ENCODE measurements around the gene MPRIP.
"Not testable (repeated sequence)": the region's sequence is repeated elsewhere in the genome, so short reads cannot be mapped to it uniquely, and the experiment has no call there.

MPRIP gene

GRCh38 chr17:17013828-17014747 is 28.2 kb upstream of the MPRIP start:
- DNase-seq = not testable (repeated sequence)

GRCh38 chr17:17014748-17015124 is 27.5 kb upstream of the MPRIP start:
- peak; percentile 6 for DNase-seq

DNA sequence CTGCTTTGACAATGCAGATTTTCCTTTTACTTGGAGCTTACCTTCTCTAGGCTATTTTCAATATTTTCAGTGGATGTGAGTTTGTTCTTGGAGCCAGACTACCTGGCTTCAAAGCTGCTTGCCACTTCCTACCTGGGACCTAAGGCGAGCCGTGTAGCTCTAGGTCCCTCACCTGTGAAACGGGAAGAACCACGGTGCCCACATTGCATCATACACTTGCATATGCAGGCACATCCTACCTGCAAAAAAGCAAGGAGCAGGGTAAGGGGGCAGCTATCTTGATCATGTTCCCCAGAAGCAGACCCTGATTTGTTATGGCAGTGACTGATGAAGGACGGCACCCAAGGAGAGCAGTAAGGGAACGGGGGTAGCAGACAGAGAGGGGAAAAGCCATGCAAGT is 27.0 kb upstream of the MPRIP start:
- DNase-seq = no peak

DNA sequence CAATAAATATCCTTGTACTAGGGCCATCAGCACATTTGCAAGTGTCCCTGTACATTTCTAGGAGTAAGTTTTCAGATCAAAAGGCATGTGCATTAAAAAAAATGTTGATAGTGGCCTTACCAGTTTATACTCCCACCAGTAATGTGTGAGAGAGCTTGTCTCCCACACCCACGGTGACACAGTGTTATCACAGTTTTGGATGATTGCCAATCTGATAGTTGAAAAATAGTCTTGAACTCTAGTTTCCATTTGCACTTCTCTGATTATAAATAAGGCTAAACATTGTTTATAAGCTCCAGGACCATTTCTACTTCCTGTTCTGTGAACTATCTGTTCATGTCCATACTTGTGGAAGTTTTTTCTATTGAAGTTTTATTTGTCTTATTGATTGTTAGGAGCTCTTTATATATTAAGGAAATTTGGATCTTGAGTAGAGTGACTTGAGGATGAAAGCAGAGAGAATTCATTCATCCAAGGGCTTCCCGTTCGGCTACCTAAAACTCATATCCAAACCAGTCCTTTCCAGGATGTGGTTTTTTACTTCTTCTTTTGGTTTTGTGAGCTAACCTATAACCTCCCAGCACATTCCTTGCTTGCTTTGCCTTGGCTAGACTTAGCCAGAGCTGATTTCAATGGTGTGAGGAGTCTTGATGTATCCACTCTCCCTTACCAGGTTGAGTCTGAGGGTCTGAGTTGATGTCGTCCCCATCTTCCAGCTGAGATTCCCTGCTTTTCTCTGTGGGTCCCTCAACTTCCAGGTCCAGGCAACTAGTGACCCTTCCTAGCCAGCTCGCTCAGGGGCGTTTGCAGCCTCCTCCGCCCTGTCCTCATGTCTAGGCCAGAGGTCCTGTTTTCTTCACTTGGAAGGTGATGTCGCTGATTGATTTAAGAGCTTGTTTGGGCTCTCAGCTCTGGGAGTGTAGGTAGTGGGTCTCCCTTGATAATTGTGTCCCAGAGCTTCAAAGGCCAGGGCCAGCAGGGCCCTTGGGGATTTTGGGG is 25.8 kb upstream of the MPRIP start:
- not testable (repeated sequence) for DNase-seq

- DNase-seq = no peak
These were observed 24.8 kb upstream of the MPRIP start for GRCh38 chr17:17017343-17018014.

DNA sequence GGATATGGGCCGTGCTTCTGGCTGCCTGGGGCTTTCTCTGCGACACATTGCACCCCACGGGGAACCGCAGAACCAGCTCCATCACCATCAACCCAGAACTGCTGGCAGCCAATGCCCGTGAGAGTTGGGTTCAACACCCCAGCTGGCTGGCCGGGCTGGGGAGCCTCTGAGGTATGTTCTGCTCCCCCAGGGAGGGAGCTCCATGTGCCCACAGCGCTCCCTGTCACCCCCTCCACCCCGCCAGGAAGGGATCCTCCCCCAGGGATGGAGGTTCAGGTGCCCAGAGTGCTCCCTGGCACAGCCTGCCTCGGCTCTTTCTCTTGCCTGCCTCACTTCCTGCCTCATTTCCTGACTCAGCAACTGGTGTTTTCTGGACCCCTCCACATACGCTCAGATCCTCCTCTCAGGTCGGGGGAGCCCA is 24.2 kb upstream of the MPRIP start:
- peak; percentile 23 for DNase-seq

GRCh38 chr17:17018612-17019429 is 23.4 kb upstream of the MPRIP start:
- no peak for DNase-seq

DNA sequence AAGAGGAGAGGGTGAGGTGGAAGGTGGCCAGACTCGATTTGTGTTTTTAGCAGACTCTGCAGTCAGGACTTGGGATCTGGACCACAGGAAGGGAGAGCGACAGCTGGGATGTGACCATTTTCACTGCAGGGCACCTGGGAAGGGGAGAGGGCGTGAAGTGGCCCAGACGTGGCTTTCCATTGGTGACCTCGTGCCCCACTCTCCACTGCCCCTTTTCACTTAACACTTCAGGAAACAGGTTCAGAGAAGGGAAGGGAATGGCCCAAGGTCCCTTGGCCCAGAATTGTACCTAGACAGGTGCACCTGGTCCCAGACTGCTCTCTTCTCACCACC is 22.9 kb upstream of the MPRIP start:
- no peak for DNase-seq

DNA sequence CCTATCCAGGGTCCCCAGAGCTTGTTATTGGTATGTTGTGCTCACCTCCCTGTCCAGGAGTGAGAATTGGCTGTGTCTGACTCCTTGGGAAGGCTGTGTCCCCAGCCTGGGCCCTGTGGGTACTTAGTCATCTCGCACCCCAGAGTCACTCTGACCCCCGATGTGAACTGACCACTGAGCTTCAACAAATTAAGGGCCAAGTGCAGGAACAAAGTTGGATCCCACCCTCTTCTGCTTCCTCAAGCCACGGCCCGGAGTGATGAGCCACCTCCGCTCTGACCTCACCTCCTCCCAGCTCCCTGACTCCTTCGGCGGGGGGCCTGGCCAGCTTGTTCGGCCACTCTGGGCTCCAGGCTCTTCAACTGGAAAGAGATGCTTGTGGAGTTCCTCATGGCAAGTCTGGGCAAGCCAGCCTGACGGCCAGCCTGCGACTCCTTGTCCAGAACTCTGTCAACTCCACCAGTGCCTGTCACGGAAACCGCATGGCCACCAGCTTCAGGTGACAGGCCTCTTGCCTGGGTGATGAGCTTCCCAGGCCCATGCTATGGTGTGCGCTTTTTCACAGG is 22.3 kb upstream of the MPRIP start:
- no peak for DNase-seq

DNA sequence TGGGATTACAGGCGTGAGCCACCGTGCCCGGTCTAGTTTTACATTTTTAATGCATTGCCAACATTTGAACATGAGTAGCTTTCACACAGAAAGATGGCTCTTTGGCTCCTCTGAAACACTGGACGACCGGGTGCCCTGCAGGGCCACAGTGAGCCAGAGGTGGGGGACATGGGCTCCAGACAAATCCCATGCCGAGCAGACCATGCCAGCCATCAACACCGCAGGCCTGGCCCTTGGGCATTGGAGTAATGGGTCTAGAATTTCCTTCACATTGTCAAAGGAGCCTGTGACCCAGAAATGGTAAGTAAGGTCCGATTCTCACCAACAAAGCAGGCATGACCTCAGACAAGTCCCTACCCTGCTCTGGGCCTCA is 21.4 kb upstream of the MPRIP start:
- DNase-seq = no peak

GRCh38 chr17:17021194-17021863 is 20.9 kb upstream of the MPRIP start:
- no peak for DNase-seq

DNA sequence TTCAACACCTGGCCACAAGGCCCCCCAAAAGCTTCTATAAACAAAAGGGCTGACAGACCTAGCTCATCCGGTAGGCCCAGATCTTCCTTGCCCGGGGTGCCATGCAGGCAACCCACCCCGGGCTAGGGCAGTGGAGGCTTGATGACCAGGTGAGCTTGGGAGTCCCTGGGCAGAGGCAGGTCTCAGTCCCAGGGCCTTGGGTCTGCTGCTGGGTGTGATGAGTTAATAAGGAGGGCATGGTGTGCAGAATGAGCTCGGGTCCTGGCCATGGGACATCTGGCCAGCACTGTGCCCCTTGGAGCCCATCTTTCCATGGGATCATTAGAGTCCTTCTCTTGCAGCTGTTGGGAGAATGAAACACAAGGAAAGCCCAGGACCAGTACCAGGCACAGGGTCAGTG is 20.2 kb upstream of the MPRIP start:
- DNase-seq = no peak

- no peak for DNase-seq
These were observed 19.8 kb upstream of the MPRIP start for GRCh38 chr17:17022456-17022855.

GRCh38 chr17:17024778-17025300 is 17.4 kb upstream of the MPRIP start:
- no peak for DNase-seq

DNA sequence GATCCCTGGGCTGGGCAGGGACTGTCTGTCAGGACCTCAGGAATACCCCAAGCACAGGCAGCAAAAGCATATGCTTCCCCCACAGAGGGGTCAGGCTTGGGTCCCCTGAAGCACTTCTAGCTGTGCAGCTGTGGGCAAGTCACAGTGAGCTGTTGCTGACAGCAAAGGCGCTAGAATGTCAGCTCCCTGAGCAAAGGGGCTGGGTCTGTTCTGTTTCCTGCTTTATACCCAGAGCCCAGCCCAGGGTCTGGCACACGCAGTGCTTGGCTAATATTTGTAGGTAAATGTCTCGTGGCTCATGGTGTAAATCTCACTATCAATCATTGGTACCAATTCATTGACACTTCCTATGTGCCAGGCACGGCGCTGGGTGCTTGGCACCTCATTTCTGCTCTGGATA is 16.6 kb upstream of the MPRIP start:
- DNase-seq = no peak

- no peak for DNase-seq
These were observed 16.1 kb upstream of the MPRIP start for GRCh38 chr17:17026163-17026562.

DNA sequence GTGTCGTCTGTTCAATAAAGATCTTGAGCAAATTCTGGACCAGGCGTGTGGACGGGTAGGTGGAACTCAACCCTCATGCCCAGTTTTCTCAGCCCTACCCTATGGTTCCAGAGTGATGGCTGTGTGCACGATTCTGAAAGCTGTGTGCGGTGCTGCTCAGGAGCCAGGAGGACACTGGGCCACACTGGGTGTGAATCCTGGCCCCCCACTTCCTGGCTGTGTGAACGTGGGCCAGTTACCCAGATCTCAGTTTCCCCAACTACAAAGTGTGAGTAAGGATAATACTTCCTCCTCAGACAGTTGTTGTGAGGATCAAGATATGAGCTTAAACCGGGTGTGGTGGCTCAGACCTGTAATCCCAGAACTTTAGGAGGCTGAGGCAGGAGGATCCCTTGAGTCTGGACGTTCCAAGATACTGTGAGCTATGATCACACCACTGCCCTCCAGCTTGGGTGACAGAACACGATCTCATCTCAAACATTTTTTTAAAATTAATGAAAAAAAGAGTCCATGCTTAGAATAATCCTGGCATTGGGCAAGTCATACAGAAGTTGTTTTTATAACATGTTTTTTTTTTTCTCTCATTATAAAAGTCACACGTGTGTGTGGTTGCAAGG is 14.7 kb upstream of the MPRIP start:
- no peak for DNase-seq

- no peak for DNase-seq
These were observed 14.0 kb upstream of the MPRIP start for GRCh38 chr17:17028059-17028877.

- DNase-seq = no peak
These were observed 13.2 kb upstream of the MPRIP start for GRCh38 chr17:17028878-17029535.
